Activated CD4-positive, CD25-positive, alpha-beta regulatory T cell treated with anti-CD3 and anti-CD28 coated beads, Interleukin-2, amount 50 U/mL, for 72 hours (primary cell): Measurements from ENCODE around the gene PDE6C.
"Not testable (repeated sequence)": the region's sequence is repeated elsewhere in the genome, so short reads cannot be mapped to it uniquely, and the experiment has no call there.

Source experiments
- DNase-seq: peaks from one replicate; pipeline ENCODE4 v3.0.0; 2021

PDE6C gene

DNA sequence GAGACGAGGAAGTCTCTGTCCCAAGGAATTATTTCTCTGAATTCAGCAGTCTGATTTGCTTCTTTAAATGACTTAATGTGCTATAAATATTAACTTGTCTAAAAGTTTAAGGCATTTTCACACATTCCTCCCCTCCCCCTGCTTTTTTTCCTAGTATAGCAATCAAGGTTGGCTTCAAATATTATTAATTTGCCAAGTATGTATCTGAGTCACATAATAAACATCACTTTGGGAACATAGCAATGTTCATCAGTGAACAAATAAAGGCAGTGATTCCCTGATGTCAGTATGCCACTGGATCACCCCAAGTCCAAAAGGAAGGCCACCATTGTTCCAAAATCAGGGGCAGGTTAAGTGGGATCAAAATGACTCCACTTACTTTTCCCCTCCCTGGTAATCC lies 40.5 kb downstream of the PDE6C start:
- DNase-seq, result no peak

DNA sequence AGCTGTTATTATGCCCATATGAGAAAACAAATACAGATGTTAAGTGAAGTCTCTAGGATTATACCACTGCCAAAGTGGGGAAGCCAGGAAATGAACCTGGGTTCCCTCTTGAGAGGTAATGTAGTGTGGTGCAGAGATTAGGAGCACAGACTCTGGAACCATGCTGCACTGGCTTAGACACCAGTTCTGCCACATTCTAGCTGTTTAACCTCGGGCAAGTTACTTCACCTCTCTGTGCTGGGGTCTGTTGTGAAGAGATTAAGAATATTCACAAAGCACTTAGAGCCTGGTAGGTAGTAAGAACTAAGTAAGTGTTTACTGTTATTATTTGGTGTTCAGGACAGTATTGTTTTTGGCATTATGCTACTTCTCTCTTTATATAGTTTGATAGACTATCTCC lies 41.9 kb downstream of the PDE6C start:
- DNase-seq, result no peak

DNA sequence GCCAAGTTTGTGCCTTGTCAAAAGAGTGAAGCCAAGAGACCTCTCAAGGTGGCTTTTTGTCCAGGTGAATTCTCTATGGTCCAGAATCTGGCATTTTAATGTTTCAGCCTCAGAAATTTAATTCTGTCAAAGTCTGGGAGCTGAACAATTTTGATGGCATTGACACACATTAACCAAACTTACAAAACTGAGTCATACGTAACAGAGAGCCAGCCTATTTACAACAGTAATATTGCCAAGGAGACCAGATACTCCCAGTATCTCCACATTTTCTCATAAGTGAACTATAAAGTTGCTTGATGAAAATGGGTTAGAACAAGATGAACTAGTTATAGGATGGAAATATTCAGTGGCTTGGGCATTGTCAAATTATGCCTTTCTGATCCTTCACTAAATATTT lies 43.8 kb downstream of the PDE6C start:
- DNase-seq, result no peak

DNA sequence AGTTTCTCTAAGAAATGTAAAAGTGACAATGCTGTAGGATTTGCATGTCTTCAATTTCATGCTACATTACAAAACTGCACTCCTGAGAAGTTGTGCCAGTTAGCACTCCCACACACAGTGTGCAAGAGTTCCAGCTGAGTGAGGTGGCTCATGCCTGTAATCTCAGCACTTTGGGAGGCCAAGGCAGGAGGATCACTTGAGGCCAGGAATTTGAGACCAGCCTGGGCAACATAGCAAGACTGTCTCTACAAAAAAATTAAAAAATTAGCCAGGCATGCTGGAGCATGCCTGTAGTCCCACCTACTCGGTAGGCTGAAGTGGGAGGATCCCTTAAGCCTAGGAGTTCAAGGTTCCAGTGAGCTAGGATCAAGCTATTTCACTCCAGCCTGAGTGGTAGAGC lies 45.4 kb downstream of the PDE6C start:
- no peak for DNase-seq

DNA sequence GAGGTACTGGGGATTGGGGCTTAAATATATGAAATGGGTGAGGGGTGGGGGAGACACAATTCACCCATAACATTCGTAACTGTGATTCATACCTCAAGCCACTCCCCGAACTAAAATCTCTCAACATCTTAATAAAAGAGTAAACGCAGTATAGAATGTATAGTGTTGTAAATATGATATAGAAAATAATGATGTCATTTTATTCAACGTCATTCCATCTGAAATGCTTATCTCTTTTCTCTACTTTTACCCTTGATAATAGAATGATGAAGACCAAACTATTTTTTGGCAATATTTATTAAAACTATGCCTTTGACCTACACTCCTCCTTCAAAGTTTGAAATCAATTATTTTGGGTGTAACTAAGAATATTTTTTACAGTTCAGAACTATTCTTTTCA lies 53.7 kb downstream of the PDE6C start:
- DNase-seq, result no peak

DNA sequence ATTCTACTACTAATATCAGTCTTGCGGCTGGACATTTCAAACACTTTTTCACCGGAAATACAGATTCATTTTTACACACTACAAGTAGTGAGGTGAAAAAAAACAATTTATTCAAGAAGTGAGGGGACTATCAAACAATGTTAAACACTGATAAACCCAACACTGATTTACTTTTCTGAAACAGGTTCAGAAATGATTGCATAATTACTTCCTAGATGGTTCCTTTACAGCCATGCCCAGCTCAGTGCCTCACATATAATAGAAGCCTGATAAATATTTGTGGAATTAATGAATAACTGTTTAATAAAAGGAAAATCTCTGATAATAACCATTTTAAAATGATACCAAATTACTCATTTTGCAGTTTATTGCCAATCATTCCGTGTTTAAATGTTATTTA lies 55.5 kb downstream of the PDE6C start:
- no peak for DNase-seq

DNA sequence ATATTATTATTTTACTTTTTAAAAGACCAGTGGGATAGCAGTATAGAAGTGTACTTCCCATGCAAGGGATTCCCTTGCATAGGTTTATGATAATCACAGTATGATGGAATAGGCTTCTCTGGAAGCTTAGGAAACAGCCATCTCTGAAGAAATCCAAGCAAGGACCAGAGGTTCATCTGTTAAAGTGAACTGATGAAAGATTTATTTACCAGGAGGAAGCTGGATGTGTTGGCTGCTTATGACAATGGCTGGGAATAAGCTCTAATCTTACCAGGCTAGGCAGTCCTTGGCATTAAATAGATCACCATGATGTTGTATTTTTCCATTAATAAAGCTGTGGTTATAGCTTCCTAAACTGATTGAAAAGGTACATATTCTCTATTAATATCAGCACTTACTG lies 58.0 kb downstream of the PDE6C start:
- no peak for DNase-seq

DNA sequence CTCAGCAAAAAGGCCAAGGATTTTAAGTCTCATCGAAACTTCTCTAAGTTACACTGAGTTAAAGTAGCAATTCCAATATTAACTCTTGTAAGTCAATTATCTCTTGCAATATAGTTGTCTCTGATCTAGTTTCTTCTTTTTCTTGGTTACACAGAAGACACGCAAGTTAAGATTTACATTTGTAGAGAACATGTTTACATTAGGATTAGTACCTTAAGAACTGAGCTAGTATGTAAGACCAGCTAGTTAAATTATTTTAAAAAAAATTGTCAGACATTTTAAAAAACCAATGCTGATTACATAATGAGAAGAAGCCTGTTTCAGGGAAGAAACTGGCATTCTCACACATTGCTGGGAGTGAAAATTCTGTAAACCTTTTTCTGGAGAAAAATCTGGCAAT lies 58.7 kb downstream of the PDE6C start:
- DNase-seq, result no peak

DNA sequence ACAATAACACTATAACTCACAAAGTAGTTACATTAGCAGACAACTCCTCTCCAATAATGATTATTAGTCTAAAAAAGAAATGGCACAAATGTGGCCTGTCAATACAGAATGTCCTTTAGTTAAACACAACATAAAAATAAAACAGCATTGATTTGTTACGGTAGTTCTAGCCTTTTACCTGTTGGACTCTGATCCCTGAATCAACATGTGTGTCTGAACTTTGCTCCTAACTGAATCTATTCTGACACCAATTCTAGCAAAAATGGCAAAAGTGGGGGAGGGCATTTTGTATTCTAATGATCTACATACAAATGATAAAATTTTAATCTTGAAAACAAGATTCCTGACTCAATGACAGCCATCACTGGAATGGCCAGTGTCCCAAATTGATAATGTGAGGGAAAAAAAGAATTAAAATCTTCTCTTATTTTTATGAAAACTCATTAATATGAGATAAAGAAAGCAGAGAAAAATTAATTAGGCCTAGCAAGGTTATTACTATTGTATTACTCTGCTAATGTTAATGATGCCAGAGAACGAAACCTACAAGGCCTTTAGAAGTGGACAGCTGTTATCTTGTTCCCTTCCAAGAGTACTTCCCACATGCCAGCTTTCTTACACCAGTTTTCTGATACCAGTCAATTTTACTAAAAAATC lies 59.8 kb downstream of the PDE6C start:
- no peak for DNase-seq

DNA sequence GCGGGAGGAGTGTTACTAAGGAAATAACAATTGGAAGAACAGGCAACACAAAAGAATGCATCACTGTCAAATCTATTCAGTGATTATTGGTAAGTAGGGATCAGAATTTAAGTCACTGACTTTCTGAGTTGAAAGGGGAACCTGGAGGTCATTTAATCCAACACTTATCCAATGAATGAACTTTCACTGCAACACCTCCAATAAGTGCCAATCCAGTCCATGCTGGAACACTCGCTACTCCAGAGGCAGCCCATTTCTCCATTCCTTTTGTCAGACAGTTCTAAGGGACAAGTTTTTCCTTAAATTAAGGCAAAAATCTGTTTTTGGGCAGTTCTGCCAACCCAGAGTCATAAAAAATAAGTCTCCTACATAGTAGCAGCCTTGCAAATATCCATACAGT lies 60.6 kb downstream of the PDE6C start:
- no peak for DNase-seq

DNA sequence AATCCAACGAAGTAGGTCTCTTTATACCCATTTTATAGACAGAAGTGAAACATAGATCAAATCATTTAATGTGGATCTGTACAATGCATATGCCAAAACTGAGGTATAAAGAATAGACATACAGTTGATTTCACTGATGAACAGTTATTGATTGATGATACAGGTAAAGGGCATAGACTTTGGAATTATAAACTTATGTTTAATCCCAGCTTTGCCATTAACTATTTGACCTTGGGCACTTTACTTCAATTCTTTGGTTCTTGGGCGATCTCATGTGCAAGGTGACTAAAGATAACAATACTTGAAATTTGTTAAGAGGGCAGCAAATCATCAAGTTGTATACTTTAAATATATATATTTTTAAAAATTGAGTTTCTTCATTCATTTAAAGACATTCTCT lies 61.5 kb downstream of the PDE6C start:
- no peak for DNase-seq

DNA sequence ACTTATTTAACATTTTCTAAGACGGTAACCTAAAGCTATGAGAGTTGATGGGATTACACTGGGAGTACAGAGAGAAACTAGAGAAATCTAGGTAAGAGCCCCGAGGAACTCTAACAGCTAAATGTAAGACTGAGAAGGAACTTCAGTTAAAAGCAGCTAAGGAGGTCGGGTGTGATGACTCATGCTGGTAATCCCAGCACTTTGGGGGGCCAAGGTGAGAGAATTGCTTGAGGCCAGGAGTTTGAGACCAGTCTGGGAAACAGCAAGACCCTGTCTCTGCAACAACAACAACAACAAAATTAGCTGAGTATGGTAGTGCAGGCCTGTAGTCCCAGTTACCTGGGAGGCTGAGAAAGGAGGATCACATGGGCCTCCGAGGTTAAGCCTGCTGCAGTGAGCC lies 66.0 kb downstream of the PDE6C start:
- DNase-seq, result no peak

DNA sequence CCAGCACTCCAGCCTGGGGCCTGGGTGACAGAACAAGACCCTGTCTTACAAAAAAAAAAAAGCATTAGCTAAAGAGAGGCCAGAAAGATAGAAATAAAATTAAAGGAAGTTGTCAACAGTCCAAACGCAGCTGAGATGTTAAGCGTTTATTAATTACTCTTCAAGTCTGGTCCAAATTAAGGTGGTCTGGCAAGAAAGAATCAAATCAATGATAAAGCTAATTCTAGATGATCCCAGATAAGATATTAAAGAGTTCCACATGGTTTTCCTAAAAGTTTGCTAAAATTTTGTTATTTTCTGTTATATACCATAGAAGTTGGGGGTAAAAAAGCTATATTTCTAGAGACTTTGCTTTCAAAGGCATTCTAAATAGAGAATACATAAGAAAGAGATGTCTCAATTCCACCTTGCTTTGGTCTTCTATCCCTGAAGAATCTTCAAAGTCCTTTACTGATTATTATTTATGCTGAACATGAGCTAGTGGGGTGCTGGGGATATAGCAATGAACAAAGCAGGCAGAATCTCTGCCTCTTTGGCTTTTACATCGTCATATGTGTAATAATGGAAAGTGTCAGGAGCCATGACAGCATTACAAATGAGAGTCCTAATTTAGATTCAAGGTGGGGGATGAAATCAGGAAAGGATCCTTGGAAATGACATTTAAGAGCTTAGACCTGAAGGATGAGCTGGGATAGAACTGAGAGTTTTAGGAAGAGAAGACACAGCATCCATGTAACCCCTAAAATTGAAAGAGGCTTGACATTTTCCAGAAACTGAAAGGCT lies 66.7 kb downstream of the PDE6C start:
- DNase-seq, result no peak

DNA sequence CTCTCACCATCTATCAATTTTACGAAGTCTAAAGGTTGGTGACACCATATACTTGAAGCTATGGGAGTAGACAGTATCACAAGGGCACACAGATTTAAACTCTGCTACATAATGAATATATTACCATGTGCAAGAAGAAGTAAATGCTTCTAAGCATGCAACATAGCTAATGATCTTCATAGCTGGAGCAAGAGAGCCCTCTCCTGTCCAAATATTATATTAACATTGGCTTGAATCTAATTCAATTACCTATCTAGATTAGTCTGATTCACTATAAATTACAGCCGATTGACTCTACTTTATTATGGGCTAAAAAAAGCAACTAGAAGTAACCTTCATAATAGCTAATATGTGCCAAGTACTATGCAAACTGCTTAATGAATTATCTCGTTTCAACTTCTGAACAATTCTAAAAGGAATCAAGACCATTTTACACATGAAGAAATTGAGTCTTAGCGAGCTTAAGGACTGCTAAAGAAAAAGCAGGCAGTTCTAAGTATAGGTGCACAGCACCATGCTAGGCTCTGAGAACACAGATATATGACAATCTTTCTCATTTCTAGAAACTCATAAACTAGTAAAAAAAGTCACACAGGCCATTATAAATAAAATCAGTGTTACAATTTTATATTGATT lies 68.2 kb downstream of the PDE6C start:
- no peak for DNase-seq

DNA sequence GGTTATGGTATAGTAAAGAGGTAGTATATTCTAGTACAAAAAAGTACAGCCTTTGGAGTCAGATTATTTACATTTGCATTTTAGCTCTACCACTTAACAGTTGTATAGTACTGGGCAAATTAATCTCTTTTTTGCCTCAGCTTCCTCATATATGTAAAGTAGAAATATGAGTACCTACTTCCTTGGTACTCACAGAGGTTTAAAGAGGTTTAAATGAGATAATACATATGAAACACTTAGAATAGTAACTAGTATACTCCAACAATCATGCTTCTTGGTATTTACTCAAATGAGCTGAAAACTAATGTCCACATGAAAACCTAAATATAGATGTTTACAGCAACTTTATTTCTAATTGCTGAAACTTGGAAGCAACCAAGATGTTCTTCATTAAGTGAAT lies 75.4 kb downstream of the PDE6C start:
- no peak for DNase-seq

DNA sequence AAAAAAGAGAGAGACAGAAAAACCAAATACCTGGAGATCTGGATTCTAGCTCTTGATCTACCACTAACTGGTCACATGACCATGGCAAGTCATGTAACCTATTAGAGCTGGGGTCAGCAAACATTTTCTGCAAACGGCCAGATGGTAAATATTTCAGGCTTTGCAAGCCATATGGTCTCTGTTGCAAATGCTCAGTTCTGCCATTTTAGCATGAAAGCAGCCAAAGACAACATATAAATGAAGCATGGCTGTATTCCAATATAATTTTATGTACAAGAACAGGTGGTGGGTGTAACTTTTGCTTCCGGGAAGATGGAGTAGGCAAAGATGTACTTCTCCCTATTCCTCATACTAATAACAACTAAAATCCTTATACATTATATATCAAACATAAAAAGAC lies 83.4 kb downstream of the PDE6C start:
- DNase-seq, result no peak

DNA sequence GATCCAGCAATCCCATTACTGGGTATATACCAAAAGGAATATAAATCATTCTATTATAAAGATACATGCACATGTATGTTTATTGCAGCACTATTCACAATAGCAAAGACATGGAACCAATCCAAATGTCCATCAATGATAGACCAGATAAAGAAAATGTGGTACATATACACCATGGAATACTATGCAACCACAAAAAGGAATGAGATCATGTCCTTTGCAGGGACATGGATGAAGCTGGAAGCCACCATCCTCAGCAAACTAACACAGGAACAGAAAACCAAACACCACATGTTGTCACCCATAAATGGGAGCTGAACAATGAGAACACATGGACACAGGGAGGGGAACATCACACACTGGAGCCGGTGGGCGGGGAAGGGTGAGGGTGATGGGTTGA lies 84.2 kb downstream of the PDE6C start:
- DNase-seq, result not testable (repeated sequence)

DNA sequence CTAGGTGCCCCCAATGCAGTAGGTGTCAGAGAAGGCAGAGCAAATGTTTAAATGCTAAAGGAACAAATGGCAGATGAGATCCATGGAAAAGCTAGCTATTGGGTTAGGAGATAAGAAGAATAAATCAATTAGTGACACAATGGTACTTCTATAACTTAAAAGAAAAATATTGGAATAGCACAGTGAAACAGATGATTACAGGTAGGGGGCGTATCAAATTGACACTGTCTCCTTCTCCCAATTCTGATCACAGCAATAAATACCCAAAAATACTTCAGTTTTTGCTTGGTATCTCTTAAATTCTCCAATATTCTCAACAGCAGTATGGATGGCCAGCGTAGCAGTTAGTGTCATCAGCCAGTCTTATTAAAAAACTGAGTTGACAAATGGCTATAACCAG lies 84.9 kb downstream of the PDE6C start:
- no peak for DNase-seq

DNA sequence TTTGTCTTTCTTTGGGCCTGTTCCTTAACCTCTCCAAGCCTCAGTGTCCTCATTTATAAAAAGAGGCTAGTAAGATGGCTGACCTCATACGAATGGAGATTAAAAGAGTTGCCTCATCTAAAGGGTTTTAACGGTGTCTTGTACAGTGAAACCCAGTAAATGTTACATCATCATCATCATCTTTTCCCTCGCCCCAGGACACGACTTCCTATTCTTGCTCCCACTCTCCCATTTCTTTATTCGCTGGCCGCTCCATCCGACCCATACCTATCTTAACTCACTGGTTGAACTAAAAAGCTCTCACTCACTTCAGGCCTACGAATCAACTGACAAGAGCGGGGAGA lies 89.5 kb downstream of the PDE6C start:
- no peak for DNase-seq

DNA sequence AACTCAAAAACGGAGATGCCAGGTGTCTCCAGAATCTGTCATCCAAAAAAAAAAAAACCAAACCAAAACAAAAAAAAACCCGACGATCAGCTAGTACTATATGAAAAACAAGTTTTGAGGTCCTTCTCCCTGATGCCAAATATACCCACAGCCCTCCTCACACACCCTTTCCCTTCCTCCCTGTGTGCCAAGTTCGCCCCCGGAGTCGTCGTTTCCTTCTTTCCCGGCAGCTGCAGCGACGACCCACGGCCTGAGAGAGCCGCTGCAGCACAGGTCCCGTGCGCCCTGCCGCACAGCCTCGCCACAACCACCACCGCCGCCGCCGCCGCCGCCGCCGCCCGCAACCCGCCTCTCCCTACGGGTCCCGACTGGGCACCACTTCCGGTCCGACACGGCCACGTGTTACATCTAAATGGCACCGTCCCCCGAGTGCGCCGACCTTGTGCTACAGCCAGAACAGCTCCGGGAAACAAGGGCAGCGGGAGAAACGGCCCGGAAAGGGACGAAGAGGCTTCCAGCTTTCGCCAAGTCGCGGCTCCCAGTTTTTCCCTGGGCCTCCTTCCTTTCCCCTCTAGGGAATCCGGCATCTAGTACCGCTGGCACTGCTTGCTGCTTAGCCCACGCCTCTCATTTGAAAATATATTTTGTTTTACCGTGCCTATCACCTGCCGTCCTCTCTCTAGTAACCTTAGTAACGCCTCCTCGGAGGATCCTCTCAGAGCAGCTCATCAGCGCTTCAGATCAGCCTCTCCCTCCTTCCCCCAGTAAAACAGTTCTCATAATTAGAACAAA lies 90.1 kb downstream of the PDE6C start, which contains the start of gene FRA10AC1:
Gene FRA10AC1, minus strand, starts transcription at position 383 of the 792 bp plus-strand sequence. CDS start 2,486 bp downstream, outside the sequence.
- DNase-seq, result peak; percentile 92

DNA sequence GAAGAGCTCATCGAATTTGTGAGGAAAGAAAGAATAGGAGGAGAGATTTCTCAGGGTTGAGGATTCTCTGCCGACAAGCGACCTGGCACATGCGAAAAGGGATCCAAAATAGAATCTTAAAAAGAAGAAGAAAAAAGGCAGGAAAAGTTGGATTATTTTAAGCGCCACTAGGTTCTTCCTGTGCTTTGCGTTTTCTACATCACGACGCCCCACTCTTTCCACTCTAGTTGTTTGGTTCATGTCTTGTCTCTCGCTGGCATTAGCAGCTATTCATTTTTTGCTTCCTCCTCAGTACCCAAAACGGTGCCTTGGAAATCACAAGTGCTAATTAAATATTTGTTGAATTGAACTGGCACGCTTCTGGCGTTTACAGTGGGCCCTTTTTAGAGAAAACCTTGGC lies 90.7 kb downstream of the PDE6C start:
- no peak for DNase-seq

DNA sequence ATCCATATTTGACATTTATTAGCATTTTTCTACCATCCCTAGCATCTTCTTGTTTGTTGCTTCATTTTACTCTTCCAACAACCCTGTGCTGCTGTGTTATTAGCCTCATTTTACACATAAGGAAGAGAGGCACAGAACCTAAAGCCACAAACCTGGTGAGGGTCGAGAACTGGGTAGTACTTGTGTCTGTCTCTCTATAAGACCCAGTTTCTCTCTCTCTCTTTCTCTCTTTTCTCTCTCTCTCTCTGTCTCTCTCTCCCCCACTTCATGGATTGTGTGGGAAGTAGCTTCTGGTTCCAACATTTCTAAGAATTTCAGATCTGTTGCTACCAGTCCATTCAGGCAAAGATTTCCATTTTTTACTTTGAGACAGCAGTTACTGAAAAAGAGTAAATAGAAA lies 91.5 kb downstream of the PDE6C start:
- DNase-seq, result no peak

DNA sequence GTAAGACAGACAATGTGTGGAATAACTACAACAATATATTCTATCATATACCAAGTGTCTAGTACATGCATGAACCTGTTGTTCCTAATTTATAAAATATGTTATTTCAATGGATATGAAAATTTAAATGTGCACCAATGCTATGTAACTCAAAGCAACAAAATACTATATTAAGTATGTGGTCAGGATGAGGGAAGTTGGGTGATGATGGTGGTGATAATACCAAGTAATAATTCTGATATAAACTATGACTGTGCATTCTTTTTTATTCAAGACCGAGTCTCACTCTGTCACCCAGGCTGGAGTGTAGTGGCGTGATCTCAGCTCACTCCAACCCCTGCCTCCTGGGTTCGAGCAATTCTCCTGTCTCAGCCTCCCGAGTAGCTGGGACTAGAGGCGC lies 92.1 kb downstream of the PDE6C start:
- DNase-seq, result no peak

DNA sequence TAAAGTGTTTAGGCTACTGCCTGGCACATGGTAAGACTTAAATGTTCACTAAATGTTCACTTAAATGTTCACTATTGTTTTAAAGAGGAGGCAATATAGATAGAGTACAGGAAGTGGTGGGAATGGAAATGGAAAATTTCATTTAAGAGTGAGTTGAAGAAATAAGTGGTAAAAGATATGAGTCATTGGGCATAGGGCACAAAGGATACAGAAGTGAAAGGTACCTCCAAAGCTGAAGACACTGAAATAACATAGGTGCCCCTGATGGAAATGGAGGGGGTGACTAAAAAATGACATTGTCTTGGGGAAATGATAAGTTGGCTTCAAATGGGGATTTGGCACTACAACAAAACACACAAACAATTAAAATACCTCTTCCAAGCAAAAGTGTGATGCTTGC lies 95.3 kb downstream of the PDE6C start:
- DNase-seq, result no peak
